LoVo (cell line): ENCODE data around the gene NCKAP1.
"Not testable (repeated sequence)": the region's sequence is repeated elsewhere in the genome, so short reads cannot be mapped to it uniquely, and the experiment has no call there.

Experiments used
- DNase-seq: peaks from one replicate; pipeline ENCODE4 v3.0.0-alpha.2; 2016; ENCODE audit warnings: low spot score

NCKAP1 gene, protein sequence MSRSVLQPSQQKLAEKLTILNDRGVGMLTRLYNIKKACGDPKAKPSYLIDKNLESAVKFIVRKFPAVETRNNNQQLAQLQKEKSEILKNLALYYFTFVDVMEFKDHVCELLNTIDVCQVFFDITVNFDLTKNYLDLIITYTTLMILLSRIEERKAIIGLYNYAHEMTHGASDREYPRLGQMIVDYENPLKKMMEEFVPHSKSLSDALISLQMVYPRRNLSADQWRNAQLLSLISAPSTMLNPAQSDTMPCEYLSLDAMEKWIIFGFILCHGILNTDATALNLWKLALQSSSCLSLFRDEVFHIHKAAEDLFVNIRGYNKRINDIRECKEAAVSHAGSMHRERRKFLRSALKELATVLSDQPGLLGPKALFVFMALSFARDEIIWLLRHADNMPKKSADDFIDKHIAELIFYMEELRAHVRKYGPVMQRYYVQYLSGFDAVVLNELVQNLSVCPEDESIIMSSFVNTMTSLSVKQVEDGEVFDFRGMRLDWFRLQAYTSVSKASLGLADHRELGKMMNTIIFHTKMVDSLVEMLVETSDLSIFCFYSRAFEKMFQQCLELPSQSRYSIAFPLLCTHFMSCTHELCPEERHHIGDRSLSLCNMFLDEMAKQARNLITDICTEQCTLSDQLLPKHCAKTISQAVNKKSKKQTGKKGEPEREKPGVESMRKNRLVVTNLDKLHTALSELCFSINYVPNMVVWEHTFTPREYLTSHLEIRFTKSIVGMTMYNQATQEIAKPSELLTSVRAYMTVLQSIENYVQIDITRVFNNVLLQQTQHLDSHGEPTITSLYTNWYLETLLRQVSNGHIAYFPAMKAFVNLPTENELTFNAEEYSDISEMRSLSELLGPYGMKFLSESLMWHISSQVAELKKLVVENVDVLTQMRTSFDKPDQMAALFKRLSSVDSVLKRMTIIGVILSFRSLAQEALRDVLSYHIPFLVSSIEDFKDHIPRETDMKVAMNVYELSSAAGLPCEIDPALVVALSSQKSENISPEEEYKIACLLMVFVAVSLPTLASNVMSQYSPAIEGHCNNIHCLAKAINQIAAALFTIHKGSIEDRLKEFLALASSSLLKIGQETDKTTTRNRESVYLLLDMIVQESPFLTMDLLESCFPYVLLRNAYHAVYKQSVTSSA

GRCh38 chr2:183038341-183039300 is at the start of gene NCKAP1:
TSS of gene NCKAP1 (minus strand) at chr2:183038457. CDS start at chr2:183038099, 358 bp downstream.
- DNase-seq, result peak; percentile 88

- no peak for DNase-seq
These were observed 43.7 kb upstream of the NCKAP1 start for GRCh38 chr2:183081911-183082310.

- DNase-seq, result peak; percentile 12
These were observed 41.0 kb upstream of the NCKAP1 start for GRCh38 chr2:183079139-183079775.

- peak; percentile 94 for DNase-seq
These were observed 40.3 kb upstream of the NCKAP1 start, which contains the start of gene DUSP19 for GRCh38 chr2:183078464-183079138. TSS of gene DUSP19 (plus strand) at chr2:183078747. CDS start at chr2:183078934, 187 bp downstream.

DNA sequence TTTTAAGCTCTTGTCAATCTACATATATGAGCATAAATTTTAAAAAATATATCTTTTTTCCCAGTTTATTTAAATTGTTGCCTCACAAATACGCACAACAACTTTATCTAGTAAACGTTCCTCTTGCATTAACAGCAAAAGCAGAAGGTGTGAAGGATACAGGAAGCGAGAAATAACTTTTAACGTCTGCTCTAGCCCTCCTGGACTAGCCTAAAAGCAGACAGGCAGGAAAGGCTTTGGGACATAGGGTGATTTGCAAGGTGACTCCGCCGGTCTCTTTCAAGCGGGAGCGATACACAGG is 39.9 kb upstream of the NCKAP1 start:
- DNase-seq, result no peak

DNA sequence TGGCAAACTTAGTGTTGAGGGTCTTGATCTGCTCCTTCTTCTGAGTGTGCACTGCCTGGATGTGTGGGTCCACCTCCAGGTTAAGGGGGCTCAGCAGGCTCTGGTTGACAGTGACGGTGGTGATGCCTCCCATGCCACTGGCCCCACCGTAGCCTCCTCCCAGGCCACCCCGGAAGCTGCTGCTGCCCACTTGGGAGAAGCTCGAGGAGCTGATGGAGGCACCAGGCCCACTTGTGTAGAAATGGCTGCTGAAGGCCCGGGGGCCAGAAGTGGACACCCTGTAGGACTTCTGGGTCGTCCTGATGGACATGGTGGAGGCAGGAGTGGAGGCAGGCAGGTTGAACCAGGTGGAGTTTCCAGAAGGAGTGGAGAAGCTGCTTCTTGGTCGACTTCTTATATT is 33.9 kb upstream of the NCKAP1 start:
- no peak for DNase-seq

DNA sequence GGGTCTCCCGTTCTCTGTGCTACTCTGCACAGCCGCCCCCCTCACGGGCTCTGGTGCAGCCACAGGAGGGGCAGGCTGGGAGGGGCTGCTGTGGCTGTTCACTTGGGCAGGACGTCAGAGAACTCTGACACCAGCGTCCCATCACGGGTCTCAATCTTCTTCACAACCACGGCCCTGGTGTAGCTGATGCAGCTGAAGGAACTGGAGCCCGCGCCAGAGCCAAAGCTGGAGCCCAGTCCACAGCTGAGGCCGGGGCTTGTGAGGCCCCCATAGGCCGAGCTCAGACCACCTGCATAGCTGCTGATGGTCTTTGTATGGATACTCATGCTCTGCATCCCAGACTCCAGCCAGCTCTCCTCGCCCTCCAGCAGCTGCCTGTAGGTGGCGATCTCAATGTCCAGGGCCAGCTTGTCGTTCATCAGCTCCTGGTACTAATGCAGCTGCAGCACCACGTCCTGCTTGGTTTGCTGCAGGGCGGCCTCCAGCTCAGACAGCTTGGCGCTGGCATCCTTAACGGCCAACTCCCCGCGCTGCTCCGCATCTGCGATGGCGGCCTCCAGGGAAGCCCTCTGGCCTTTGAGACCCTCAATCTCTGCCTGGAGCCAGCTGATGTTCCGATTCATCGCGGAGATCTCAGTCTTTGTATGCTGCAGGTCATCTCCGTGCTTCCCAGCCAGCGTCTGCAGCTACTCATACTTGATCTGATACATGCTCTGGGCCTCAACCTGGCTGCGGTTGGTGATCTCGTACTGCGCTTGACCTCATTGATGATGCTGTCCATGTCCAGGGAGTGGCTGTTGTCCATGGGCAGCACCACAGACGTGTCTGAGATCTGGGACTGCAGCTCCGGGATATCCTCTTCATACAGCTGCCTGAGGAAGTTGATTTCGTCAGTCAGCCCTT is 32.9 kb upstream of the NCKAP1 start:
- DNase-seq, result no peak

- no peak for DNase-seq
These were observed 30.9 kb upstream of the NCKAP1 start for GRCh38 chr2:183069174-183069573.

DNA sequence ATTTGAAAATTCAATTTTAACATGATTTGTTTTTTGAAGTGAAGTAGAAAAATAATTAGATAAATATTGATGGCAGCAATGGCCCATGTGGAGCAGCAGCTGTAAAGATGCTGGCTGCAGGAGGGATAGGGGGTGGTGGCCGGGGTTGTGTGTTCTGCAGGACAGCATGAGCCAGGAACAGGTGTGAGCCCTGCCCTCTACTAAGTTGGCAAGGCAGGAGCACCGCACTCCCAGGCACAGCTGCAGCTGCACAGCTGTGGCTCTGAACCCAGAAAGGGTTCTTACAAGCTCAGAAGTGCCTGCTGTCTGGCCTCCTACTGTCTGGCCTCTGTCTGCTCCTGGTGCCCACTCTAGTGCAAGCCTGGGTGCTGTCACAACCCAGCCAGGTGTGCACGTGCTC is 30.3 kb upstream of the NCKAP1 start:
- no peak for DNase-seq

GRCh38 chr2:183063083-183063482 is 24.8 kb upstream of the NCKAP1 start:
- no peak for DNase-seq

- no peak for DNase-seq
These were observed 22.4 kb upstream of the NCKAP1 start for GRCh38 chr2:183060571-183061231.

GRCh38 chr2:183059561-183059960 is 21.3 kb upstream of the NCKAP1 start:
- peak; percentile 24 for DNase-seq

- DNase-seq, result no peak
These were observed 19.2 kb upstream of the NCKAP1 start for GRCh38 chr2:183057333-183057985.

GRCh38 chr2:183049420-183049819 is 11.2 kb upstream of the NCKAP1 start:
- DNase-seq, result no peak

DNA sequence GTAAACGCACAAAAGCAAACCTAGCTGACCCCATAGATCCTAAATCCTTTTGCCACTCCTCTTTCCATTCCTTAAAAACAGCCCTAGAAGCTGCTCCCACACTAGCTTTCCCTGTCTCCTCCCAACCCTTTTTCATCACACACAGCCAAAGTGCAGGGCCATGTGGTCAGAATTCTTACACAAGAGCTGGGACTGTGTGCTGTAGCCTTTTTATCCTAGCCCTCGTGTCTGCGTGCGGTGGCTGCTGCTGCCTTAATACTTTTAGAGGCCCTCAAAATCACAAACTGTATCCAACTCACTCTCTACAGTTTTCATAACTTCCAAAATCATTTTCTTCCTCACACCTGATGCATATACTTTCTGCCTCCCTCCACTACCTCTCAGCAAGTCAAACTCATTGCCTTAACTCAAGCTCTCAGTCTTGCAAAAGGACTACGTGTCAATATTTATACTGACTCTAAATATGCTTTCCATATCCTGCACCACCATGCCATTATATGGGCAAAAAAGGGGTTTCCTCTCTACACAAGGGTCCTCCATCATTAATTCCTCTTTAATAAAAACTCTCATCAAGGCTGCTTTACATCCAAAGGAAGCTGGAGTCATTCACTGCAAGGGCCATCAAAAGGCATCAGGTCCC is 9.3 kb upstream of the NCKAP1 start:
- DNase-seq, result not testable (repeated sequence)

- not testable (repeated sequence) for DNase-seq
These were observed 5.3 kb upstream of the NCKAP1 start for GRCh38 chr2:183043580-183043979.

GRCh38 chr2:183040604-183041003 is 2.3 kb upstream of the NCKAP1 start:
- no peak for DNase-seq
